IMR-90 (cell line): ENCODE data around the gene TEX101. TPM values are rescaled to one million over a fixed set of nuclear protein-coding genes. Genes with fewer than 3 reads are reported as not detected.

Experiments
- ATAC-seq: fragments of 200-7000 bp; cut with Tn5 transposase; 2 replicates; pipeline ENCODE4 v1.9.1; 2020; ENCODE audit warnings: low read depth, mild to moderate bottlenecking, moderate library complexity
- BruUV-seq: library from RNA; stranded (reverse); fragments of 400-500 nt; replicated peaks from 2 replicates; lab custom pipeline; 2021; lab: Mats Ljungman, UMichigan
- CTCF ChIA-PET: fragments of 300-600 bp; formaldehyde crosslinking; extraction: SDS; loops from one replicate; lab custom pipeline; 2021; ENCODE audit warnings: antibody characterized with exemption; lab: Yijun Ruan, JAX
- POLR2A ChIA-PET: fragments of 300-600 bp; sonication (Branson Sonifier 250); formaldehyde crosslinking; loops from one replicate; lab custom pipeline; 2022; ENCODE audit warnings: antibody characterized with exemption; ENCODE audit not compliant: unreplicated experiment; lab: Charles Lee
- DNase-seq: peaks from one replicate; pipeline ENCODE4 v3.0.0; 2013
- H2AFZ ChIP-seq: replicated peaks from 2 replicates; pipeline ENCODE3; 2013; ENCODE audit warnings: low read length, mild to moderate bottlenecking; ENCODE audit not compliant: poor library complexity
- H2AK5ac ChIP-seq: 2 replicates; pipeline ENCODE4 v1.6.1; 2013; ENCODE audit warnings: low read depth, low read length, inconsistent platforms
- H2AK9ac ChIP-seq: replicated peaks from 2 replicates; pipeline ENCODE3; 2013; ENCODE audit warnings: mild to moderate bottlenecking, low read depth, low read length, moderate library complexity; ENCODE audit not compliant: poor library complexity
- H2BK120ac ChIP-seq: 2 replicates; pipeline ENCODE4 v1.6.1; 2013; ENCODE audit warnings: low read depth, low read length, inconsistent platforms
- H2BK15ac ChIP-seq: 3 replicates; pipeline ENCODE4 v1.6.1; 2013; ENCODE audit warnings: low read depth, low read length, inconsistent platforms
- H2BK20ac ChIP-seq: 2 replicates; pipeline ENCODE4 v1.6.1; 2013; ENCODE audit warnings: low read depth, mild to moderate bottlenecking, inconsistent platforms, low read length, moderate library complexity
- H2BK5ac ChIP-seq: 2 replicates; pipeline ENCODE4 v1.6.1; 2013; ENCODE audit warnings: mild to moderate bottlenecking, low read depth, low read length, inconsistent platforms; ENCODE audit not compliant: poor library complexity, severe bottlenecking
- H3K14ac ChIP-seq: replicated peaks from 2 replicates; pipeline ENCODE4 v1.6.1; 2013; ENCODE audit warnings: low read depth, low read length, inconsistent platforms
- H3K18ac ChIP-seq: 2 replicates; pipeline ENCODE4 v1.6.1; 2013; ENCODE audit warnings: low read depth, low read length, control low read depth
- H3K23ac ChIP-seq: 2 replicates; pipeline ENCODE4 v1.6.1; 2013; ENCODE audit warnings: low read depth, low read length, inconsistent platforms
- H3K27ac ChIP-seq: 2 replicates; pipeline ENCODE4 v1.5.1; 2013; ENCODE audit warnings: mild to moderate bottlenecking, control low read depth, low read length; ENCODE audit not compliant: insufficient read depth
- H3K27me3 ChIP-seq: 2 replicates; pipeline ENCODE4 v1.6.1; 2013; ENCODE audit warnings: low read length; ENCODE audit not compliant: control insufficient read depth, insufficient read depth
- H3K36me3 ChIP-seq: 2 replicates; pipeline ENCODE4 v1.6.1; 2013; ENCODE audit warnings: low read length, mixed read lengths; ENCODE audit not compliant: control insufficient read depth, insufficient read depth
- H3K4ac ChIP-seq: 2 replicates; pipeline ENCODE4 v1.6.1; 2013; ENCODE audit warnings: low read depth, low read length, inconsistent platforms
- H3K4me1 ChIP-seq: 2 replicates; pipeline ENCODE4 v1.6.1; 2013; ENCODE audit warnings: low read length, mixed read lengths; ENCODE audit not compliant: control insufficient read depth, insufficient read depth
- H3K4me2 ChIP-seq: 2 replicates; pipeline ENCODE4 v1.6.1; 2013; ENCODE audit warnings: low read depth, mild to moderate bottlenecking, control low read depth, low read length, moderate library complexity
- H3K4me3 ChIP-seq: 2 replicates; pipeline ENCODE4 v1.5.1; 2013; ENCODE audit warnings: low read depth, mild to moderate bottlenecking, control low read depth, low read length, moderate library complexity; ENCODE audit not compliant: insufficient read depth
- H3K56ac ChIP-seq: 2 replicates; pipeline ENCODE4 v1.6.1; 2013; ENCODE audit warnings: low read length, inconsistent platforms; ENCODE audit not compliant: insufficient read depth; ENCODE audit errors: extremely low read depth
- H3K79me1 ChIP-seq, 2 experiments: 2 replicates each; pipeline ENCODE4 v1.6.1; 2013; ENCODE audit warnings: low read length in 2 of 2, inconsistent platforms in 1 of 2, low read depth in 1 of 2
- H3K9ac ChIP-seq: 2 replicates; pipeline ENCODE4 v1.6.1; 2013; ENCODE audit warnings: low read depth, low read length, control low read depth
- H3K9me1 ChIP-seq: 2 replicates; pipeline ENCODE4 v1.6.1; 2013; ENCODE audit warnings: low read length, inconsistent platforms; ENCODE audit not compliant: insufficient read depth
- H3K9me3 ChIP-seq: 2 replicates; pipeline ENCODE4 v1.6.1; 2013; ENCODE audit warnings: low read length; ENCODE audit not compliant: control insufficient read depth, insufficient read depth
- H4K20me1 ChIP-seq: 2 replicates; pipeline ENCODE4 v1.6.1; 2013; ENCODE audit warnings: low read length, inconsistent platforms; ENCODE audit not compliant: insufficient read depth
- H4K5ac ChIP-seq: 2 replicates; pipeline ENCODE4 v1.6.1; 2013; ENCODE audit warnings: mild to moderate bottlenecking, low read depth, low read length, control low read depth
- H4K8ac ChIP-seq, 2 experiments: 2 replicates each; pipeline ENCODE4 v1.6.1; 2013; ENCODE audit warnings: low read depth in 2 of 2, low read length in 2 of 2, control low read depth in 1 of 2, inconsistent platforms in 1 of 2
- H4K91ac ChIP-seq: 2 replicates; pipeline ENCODE4 v1.6.1; 2013; ENCODE audit warnings: low read depth, low read length, inconsistent platforms; ENCODE audit not compliant: insufficient read depth
- MAFK ChIP-seq: IDR thresholded peaks from 2 replicates; pipeline ENCODE4 v1.6.1; 2012; ENCODE audit warnings: low read depth, low read length, improper control_type of control experiment
- RAD21 ChIP-seq: IDR thresholded peaks from 2 replicates; pipeline ENCODE4 v1.6.1; 2012; ENCODE audit warnings: low read length, improper control_type of control experiment
- RCOR1 ChIP-seq: IDR thresholded peaks from 2 replicates; pipeline ENCODE4 v1.6.1; 2012; ENCODE audit warnings: mild to moderate bottlenecking, low read length, improper control_type of control experiment; ENCODE audit not compliant: insufficient replicate concordance
- WGBS, 2 experiments: methylation state at CpG; one replicate each; pipeline versions ENCODE4 v1.1.5 to v1.1.7; 2013; ENCODE audit warnings: missing lambda C conversion rate in 2 of 2; ENCODE audit not compliant: insufficient read length in 1 of 2; ENCODE audit errors: extremely low coverage in 2 of 2; 5-methylcytosine and 5-hydroxymethylcytosine counted together
- dilution Hi-C: fragments of 300-500 bp; cut with HindIII; formaldehyde crosslinking; loops from one replicate; pipeline ENCODE4 v1.14.3; 2018; ENCODE audit warnings: low sequenced_read_pairs; ENCODE audit not compliant: unreplicated experiment
- in situ Hi-C: fragments of 300-500 bp; cut with MboI; formaldehyde crosslinking; loops from 3 replicates; pipeline ENCODE4 v1.14.3; 2019; ENCODE audit warnings: low sequenced_read_pairs, inconsistent platforms, mixed read lengths
- intact Hi-C: fragments of 100-400 bp; cut with micrococcal nuclease; formaldehyde crosslinking; loops from 2 replicates; pipeline ENCODE4 v1.10.0; 2022
- polyA plus RNA-seq, 3 experiments: library from polyadenylated mRNA; depleted of rRNA; stranded (reverse); fragments of >200 nt; gene quantifications; 2 replicates each; pipeline ENCODE4 v1.2.3, GENCODE V29; 2012; ENCODE audit warnings: low replicate concordance in 1 of 3
- total RNA-seq: library from RNA; depleted of rRNA; stranded (reverse); fragments of >200 nt; gene quantifications from 2 replicates; pipeline ENCODE4 v1.2.3, GENCODE V29; 2012

Gene TEX101
- total and polyA plus RNA-seq, 2 of the 4 experiments (the other 2 are of a cell fraction), result not detected

DNA sequence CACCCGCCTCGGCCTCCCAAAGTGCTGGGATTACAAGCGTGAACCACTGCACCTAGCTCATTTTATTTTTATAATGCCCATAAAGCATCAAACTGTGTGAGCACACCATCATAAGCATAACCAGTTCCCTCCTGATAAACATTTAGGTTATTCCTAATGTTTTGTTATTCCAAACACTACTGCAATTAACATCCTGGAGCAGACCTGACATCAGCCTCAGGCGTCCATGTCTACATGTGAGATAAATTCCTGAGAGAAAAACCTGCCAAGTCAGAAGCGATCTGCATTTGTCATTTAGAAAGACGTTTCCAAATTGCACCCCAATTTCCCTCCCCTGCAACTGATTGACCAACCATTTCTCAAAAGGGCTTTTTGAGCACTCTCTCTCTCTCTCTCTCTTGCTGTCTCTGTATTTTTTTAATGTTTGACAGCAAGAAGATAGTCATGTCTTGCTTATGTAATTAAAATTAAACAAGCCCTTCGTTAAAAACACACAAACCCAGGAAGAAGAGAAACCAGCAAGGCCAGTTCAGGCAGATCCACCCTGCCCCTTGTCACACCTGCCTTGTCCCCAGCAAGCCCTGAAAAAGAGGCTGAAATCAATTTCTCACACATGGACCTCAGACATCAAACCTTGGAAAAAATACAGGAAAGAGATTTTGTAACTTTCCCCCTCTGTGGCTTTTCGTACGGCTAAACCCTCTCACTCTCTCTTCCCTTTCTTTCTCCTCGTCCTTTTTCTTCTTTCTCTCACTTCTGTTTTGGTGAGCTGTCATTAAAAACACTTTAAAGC is 40.8 kb downstream of the TEX101 start (continued):
- TF ChIP-seq RCOR1 (no peak), MAFK (no peak)

DNA sequence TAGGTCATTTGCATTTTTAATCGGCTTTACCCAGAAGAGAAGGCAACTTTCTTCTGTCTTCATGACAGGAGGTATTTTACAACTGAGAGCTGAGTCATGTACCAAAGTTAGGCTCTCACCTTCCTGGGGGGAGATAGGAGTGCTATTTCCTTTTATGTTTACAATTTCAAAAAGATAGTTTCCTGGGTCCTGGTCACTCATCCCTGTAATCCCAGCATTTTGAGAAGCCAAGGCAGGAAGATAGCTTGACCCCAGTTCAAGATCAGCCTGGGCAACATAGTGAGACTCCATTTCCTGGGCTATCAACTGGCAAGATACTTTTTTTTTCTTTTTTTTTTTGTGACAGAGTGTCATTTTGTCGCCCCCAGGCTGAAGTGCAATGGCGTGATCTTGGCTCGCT is 43.1 kb downstream of the TEX101 start:
- no TSS peak for BruUV-seq
- intact Hi-C loops (no loop called here), in situ Hi-C loops (no loop called here), dilution Hi-C loops (no loop called here)
- Histone ChIP-seq H2BK120ac (no peak overlapping the region), H3K14ac (no peak overlapping the region), H4K91ac (no peak overlapping the region), H3K9me1 (peaks cover under 1% of the 10 kb centered on the region; the same call in 1 of the 2 replicates), H3K4me2 (no peak overlapping the region), H3K56ac (no peak overlapping the region), H2BK5ac (no peak overlapping the region), H3K9ac (no peak overlapping the region), H3K4me1 (no peaks in the 10 kb centered on the region), H4K20me1 (no peaks in the 10 kb centered on the region), H2AK9ac (no peak overlapping the region), H4K8ac (no peak overlapping the region), H3K4ac (no peak overlapping the region), H3K27ac (no peak overlapping the region), H3K23ac (no peak overlapping the region), H3K36me3 (no peaks in the 10 kb centered on the region), H3K9me3 (peaks cover 1% of the 10 kb centered on the region), H3K27me3 (peaks cover 2% of the 10 kb centered on the region; the same call in 1 of the 2 replicates), H2AK5ac (no peak overlapping the region), H2BK20ac (no peak overlapping the region), H3K79me1 (no peaks in the 10 kb centered on the region), H3K4me3 (no peak overlapping the region), H3K18ac (no peak overlapping the region), H4K5ac (no peak overlapping the region), H2AFZ (no peak overlapping the region), H2BK15ac (no peak overlapping the region)
- 62% methylated on average over 2 of the region's 4 CpGs; no CpG with 5 or more reads in 1 of the 2 experiments for WGBS, 2 experiments
- no peak for TF ChIP-seq RAD21
- ChIA-PET POLR2A (no interaction called here), CTCF (no interaction called here)
- DNase-seq, result no peak
- no peak for ATAC-seq
